ENCODE measurements around the gene CNTRL.

DNA sequence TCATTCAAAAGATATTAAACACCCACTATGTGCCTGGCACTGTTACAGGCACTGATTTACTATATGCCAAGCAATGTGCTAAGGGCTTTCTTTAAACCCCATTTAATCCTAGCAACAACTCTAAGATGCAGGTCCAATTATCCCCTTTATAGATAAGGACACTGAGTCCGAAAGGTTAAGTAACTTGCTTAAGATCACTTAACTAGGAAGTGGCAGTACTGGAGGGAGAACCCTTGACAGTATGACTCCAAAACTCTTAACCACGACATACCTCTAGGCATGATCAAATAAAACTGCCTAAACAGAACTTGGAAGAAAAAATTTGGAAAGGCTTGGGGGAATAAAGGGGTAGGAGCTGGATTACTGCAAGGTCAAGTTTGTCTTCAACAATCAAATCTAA lies 125.2 kb downstream of the CNTRL start:
- no peak for TF ChIP-seq POLR2A (IDR thresholded peaks at IDR 0.05)
- TF ChIP-seq, protein P1, sequence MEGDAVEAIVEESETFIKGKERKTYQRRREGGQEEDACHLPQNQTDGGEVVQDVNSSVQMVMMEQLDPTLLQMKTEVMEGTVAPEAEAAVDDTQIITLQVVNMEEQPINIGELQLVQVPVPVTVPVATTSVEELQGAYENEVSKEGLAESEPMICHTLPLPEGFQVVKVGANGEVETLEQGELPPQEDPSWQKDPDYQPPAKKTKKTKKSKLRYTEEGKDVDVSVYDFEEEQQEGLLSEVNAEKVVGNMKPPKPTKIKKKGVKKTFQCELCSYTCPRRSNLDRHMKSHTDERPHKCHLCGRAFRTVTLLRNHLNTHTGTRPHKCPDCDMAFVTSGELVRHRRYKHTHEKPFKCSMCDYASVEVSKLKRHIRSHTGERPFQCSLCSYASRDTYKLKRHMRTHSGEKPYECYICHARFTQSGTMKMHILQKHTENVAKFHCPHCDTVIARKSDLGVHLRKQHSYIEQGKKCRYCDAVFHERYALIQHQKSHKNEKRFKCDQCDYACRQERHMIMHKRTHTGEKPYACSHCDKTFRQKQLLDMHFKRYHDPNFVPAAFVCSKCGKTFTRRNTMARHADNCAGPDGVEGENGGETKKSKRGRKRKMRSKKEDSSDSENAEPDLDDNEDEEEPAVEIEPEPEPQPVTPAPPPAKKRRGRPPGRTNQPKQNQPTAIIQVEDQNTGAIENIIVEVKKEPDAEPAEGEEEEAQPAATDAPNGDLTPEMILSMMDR (IDR thresholded peaks at IDR 0.05) = no peak
